LNCaP clone FGC (cell line): ENCODE measurements around the gene OR4K13.

Experiments
- DNase-seq: peaks from one replicate; pipeline ENCODE4 v3.0.0-alpha.2; 2011; ENCODE audit warnings: low read depth
- H3K4me3 ChIP-seq: 2 replicates; pipeline ENCODE4 v1.5.1; 2011; ENCODE audit warnings: mild to moderate bottlenecking, low read depth, low read length, control low read depth
- TF ChIP-seq, protein P1 (sequence below): IDR thresholded peaks from 2 replicates; pipeline ENCODE4 v1.5.1; 2012; ENCODE audit warnings: mild to moderate bottlenecking; ENCODE audit not compliant: control insufficient read depth, insufficient read depth; ENCODE audit errors: extremely low read depth

OR4K13 gene

GRCh38 chr14:20019257-20019865, 16.5 kb downstream of the OR4K13 start, which contains the start of gene OR4K14:
OR4K14 (minus strand) TSS chr14:20019307; CDS start chr14:20015193, 4,114 bp downstream.
- H3K4me3 ChIP-seq: no peak within 1 kb of the TSS
- TF ChIP-seq, protein P1, sequence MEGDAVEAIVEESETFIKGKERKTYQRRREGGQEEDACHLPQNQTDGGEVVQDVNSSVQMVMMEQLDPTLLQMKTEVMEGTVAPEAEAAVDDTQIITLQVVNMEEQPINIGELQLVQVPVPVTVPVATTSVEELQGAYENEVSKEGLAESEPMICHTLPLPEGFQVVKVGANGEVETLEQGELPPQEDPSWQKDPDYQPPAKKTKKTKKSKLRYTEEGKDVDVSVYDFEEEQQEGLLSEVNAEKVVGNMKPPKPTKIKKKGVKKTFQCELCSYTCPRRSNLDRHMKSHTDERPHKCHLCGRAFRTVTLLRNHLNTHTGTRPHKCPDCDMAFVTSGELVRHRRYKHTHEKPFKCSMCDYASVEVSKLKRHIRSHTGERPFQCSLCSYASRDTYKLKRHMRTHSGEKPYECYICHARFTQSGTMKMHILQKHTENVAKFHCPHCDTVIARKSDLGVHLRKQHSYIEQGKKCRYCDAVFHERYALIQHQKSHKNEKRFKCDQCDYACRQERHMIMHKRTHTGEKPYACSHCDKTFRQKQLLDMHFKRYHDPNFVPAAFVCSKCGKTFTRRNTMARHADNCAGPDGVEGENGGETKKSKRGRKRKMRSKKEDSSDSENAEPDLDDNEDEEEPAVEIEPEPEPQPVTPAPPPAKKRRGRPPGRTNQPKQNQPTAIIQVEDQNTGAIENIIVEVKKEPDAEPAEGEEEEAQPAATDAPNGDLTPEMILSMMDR: no peak
- DNase-seq: no peak

GRCh38 chr14:20008156-20008555, 27.7 kb downstream of the OR4K13 start:
- TF ChIP-seq, protein P1: no peak
- no peak overlapping the region for H3K4me3 ChIP-seq
- no peak for DNase-seq

DNA sequence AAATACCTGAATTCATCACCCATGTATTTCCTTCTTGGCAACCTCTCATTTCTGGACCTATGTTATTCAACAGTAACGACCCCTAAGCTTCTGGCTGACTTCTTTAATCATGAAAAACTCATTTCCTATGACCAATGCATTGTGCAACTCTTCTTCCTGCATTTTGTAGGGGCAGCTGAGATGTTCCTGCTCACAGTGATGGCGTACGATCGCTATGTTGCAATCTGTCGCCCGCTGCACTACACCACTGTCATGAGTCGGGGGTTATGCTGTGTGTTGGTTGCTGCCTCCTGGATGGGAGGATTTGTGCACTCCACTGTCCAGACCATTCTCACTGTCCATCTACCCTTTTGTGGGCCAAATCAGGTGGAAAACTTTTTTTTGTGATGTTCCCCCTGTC, 33.5 kb downstream of the OR4K13 start:
- H3K4me3 ChIP-seq: no peak overlapping the region
- TF ChIP-seq, protein P1: no peak
- no peak for DNase-seq

- TF ChIP-seq, protein P1: no peak
- DNase-seq: no peak
- H3K4me3 ChIP-seq: no peak within 1 kb of the TSS
Observed at GRCh38 chr14:20001863-20002262, 34.0 kb downstream of the OR4K13 start, which contains the start of gene OR4Q2. OR4Q2 (plus strand) TSS chr14:20002163.

- H3K4me3 ChIP-seq: no peak overlapping the region
- DNase-seq: no peak
- TF ChIP-seq, protein P1: no peak
Observed at GRCh38 chr14:19993438-19993837, 42.4 kb downstream of the OR4K13 start.
